ENCODE measurements around the gene RCBTB2.

Gene RCBTB2

DNA sequence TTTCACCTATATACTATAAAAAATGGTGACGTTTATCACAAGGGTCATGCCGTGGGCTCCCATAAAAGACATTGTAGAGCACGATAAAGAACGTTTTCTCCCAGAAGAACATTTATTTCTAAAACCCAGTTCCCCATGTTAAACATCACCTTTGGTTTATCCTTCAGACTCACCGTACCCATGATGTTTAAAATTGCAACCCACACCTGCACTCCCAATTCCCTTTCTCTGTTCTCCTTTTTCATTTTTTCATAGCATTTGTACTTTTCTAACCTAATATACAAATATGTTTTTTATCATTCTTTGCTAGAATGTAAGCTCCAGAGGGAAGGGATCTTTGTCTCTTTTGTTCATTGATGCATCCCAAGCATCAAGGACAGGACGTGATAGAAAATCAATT is 2.0 kb downstream of the RCBTB2 start:
- DNase-seq = no peak

DNA sequence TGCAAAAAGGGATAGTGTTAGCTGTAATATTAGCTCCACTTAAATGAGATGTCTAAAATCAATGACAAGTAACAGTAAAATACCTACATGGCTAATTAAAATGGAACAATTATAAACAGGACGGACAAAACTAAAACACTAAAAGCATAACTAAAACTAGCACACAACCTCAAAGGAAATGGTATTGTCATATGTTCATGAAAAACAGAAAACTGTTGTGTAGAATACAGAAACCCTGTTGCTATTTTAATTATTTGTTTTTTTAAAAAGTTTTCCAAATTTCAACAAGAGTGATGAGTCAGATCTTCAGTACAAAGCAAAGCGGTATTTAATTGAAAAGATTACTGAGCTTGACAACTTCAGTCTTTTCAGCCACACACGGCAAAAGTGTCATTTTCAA is 4.2 kb downstream of the RCBTB2 start:
- no peak for DNase-seq

DNA sequence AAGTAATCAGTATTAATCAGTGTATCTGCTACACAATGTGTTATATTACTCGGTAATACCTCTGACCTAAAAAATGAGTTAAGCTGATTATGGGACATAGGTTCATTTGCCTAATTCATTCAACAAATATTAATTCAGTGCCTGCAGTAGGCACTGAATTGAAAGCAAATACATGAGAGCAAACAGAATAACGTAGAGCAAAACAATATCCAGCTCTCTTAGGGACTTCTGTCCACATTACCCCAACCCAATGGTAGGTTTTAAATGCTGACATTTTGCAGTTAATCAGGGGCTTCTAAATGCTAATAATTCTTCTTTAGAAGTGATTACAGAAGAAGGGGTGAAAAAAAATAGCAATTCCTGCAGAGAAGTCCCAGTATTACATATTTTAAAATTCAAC is 4.9 kb downstream of the RCBTB2 start:
- no peak for DNase-seq

DNA sequence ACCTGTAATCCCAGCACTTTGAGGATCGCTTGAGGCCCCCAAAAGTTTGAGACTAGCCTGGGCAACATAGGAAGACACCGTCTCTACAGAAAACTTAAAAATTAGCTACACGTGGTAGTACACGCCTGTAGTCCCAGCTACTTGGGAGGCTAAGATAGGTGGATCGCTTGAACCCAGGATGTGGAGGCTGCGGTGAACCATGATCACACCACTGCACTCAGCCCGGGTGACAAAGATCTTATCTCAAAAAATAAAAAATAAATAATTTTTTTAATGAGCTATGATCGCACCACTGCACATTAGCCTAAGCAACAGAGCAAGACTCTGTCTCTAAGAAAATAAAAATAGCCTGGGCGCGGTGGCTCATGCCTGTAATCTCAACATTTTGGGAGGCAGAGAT is 6.6 kb downstream of the RCBTB2 start:
- no peak for DNase-seq

DNA sequence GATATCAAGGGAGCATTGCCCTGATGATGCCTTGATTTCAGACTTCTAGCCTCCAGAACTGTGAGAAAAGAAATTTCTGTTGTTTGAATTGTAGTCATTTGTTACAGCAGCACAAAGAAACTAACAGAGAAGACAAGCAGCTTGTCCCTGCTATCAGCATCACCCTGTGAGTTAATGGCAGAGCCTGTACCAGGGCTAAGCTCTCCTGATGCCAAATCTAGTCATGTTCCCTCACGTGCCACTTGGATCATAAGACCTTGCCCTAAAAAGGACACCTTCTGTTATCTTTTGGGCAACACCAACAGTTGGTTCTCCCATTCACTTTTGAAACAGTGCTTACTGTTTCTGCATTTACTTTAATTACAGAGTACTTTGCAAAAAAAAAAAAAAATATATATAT is 14.8 kb downstream of the RCBTB2 start:
- DNase-seq = no peak

DNA sequence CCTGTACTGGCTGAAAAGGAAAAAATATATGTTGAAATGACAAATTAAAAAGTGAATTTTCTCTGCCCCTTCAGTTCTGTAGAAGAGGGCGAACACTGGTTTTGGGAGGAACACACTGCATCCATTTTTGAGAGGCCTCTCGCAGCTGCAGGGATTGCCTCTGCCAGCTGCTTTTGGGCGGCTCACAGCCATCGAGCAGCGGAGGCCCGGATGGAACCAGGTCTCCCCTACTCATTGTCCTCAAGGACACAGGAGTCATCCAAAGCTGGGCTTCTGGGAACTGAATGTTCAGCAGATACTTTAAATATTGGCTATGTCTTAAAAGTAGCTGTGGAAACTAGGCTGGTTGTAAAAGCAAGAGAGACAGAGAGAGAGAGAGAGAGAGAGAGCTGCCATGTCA is 17.1 kb downstream of the RCBTB2 start:
- no peak for DNase-seq

DNA sequence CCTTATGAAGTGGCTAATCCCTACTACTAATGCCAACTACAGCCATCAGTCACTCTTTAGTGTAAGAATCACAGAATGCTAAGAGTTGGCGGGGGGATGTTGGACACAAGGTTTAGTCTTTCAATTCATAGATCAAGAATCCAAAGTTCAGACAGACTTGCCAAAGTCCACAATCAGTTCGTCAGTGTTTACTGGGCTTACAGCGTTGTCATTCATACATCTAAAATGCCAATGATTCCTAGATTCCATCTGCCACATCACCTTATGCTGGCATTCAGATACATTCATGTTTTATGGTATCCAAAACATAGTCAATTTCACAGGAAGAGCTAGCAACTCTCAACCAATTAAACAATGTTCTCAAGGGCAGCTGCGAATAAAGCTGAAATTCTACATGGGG is 18.1 kb downstream of the RCBTB2 start:
- no peak for DNase-seq

DNA sequence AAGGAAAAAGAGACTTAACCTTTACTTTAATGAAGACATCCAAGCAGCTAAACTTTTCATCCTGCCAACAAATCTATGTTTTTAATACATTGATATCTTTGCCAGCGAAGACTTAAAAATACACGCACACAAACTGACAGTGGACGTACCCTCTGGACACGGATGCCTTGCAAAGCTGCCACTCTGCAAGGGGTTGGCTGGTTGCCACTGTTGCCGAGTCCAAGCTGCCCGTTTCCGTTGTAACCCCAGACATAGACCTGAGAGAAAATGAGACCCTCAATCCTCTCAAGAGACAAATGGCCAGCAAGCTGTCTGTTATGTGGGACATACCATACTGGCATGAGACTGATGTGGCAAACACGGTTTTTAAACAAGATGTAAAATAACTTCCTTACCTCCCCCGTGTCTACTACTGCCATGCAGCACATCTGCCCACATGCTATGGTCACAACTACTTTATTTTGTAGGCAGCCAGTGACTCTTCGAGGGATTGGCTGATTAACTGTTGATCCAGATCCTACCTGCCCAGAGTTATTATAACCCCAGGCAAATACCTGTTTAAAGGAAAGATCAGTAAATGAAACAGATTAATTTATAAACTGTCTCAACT is 21.2 kb downstream of the RCBTB2 start:
- no peak for DNase-seq

DNA sequence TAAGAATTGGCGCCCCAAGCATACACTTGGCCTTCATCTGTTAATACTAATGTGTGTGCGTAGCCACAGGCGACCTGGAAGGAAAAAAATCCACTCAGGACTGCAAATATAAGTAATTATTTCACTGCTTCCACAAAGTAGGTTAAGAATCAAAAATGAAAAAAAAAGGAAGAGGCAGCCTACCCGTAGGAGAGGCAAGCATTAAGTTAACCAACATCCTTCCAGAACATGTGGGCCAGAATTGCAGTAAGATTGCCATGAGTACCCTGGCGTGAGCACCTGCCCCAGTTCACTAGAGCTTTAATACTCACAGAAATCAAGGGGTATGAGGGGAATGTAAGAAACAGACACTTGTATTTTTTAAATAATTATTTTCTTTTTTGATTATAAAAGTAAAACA is 22.2 kb downstream of the RCBTB2 start:
- DNase-seq = no peak

DNA sequence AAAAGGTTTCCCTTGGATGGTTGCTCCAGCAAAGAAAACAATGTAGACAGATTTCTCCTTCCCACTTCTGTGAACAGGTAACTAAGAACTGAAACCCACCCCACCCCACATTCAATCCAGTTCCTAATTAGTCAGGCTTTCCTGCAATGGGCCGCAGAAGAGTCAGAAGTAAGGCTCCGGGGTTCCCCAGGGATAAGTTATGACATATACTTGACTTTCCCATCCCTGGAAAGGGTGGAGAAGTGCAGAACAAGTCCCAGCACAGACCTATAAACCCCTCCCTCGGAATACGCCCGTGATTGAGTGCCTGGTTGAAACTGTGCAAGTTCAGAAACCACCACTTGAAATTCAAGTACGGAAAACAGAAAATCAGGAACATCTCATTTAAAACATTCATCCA is 24.9 kb downstream of the RCBTB2 start:
- DNase-seq = no peak

DNA sequence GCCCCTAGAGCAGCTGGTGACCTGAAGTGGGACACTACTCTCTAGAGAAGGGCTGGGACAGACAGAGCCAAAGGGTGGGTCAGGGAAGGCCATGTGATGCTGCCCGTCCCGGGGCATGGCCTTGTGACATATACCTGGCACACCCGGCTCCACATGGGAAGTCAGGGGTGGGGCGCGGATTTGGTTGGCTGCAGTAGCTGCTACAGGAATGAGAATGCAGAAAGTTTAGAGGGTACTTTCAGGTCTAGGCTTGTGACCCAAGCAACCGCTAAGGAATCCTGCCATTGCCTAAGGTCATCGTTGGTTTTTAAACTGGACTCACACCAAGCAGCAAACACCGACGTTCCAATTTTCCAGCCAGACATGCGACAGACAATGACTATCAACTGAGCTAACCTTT is 25.9 kb downstream of the RCBTB2 start:
- DNase-seq = no peak

DNA sequence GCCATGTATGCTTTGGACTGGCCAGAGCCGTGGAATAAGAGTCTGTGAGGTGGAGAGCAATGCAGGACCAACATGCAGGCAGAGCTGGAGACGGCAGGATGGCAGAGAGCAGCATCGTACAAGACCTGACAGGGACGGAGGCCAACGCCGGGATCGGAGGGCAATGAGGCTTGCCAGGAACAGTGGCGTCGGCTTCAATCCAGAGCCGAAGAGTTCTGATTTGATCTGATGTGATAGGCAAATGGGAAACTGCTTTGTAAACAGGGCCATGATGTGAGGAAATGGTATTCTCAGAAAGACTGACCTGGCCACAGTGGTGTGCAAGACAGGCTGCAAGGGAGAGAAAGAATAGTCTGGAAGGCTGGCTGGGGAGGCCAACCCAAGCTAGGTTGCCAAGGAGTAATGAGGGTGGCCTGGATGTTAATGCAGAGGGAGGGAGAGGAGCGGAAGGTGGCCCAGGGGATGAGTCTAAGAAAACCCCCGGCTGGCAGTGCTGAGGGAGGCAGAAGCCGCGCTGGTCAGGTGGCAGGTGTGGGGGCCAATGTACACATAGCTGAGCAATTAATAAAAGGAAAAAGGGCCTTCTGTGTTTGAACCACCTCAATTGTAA is 26.7 kb downstream of the RCBTB2 start:
- DNase-seq = no peak

DNA sequence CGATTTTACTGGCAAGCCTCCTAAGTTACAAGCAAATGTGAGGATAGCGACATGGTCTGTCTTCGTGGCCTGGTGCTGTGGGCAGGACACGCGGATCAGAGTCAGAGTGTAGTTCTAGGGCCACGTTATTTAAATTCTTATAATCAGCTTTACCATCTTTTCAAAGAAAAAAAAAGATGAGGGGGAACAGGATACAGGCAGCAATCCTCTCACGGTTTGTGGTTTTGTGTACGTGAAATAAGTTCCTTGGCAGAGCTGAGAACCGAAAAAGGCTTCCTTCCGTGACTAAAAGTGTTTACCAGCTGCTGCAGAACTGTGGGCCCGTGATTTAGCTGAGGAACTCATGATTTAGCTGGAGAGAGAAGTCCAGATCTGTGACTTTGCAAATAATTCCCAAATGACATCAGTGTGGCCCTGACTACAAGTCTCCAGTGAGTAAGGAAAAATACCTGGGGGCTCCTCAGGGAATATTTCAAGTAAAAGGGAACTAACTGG is 27.2 kb downstream of the RCBTB2 start:
- DNase-seq = peak; percentile 49

DNA sequence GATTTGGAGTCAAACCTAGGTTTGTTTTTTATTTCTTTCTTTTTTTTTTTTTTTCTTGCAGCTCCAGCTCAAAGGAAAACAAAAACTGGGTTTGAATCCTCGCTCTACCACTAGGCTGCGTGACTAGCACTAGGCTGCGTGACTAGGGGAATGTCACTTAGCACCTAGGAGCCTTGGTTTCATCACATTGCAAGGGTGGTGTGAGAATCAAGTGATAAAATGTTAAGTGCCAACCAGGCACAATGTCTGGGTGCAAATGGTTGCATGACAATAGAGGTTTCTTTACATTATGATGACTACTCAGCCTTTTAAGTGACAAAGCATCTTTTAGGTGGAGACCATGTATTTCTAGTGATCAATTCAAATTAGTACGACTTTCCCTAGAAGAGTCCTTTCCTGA is 27.9 kb downstream of the RCBTB2 start:
- no peak for DNase-seq

DNA sequence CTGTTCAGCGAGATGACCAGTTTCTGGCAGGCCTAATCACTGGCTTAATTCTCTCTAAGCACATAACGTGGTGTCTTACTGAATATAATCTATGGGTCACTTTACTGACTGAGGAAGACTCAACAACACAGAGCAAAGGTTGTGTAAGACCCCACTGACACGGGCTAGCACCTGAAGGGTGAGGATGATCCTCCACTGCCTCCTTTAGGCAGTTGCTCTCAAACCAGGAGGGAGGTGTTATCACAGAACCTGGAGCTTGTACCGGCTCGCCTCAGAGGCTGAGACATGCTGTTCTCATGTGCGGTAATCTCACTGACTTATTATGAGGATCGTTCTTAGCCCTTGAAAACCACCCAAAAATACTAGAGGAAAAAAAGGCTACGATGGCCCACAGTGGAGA is 28.3 kb downstream of the RCBTB2 start:
- no peak for DNase-seq

DNA sequence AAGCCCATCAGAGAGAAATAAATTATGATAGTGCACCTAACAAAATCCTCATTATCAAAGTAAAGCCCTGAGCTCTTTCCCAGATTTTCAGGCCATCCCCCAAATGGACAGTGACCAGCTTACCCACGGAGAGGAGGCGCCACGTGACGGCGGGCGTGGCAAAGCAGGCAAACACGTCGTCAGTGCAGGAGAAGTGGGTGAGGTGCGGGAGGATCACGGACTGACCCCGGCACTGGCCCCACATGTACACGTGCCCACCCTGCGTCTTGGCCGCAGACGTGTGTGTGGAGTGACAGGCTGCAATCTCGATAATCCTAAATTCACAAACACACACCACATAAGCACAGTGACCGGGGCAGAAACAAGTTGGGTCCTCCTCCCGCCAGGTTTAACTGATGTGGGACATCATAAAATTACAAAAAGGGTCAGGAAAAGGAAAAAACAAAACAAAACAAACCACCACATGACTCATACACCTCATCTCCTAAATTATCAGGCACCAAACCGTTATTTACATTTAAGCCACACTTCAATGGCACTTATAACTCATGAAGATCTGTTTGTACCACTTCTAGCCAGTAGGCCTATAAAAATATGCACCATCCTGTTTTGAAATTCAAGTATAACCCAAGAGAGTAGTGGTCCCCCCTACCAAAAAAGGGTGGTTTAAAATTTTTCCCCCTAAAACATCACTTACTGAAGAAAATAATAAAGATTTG is 30.1 kb downstream of the RCBTB2 start:
- DNase-seq = no peak

DNA sequence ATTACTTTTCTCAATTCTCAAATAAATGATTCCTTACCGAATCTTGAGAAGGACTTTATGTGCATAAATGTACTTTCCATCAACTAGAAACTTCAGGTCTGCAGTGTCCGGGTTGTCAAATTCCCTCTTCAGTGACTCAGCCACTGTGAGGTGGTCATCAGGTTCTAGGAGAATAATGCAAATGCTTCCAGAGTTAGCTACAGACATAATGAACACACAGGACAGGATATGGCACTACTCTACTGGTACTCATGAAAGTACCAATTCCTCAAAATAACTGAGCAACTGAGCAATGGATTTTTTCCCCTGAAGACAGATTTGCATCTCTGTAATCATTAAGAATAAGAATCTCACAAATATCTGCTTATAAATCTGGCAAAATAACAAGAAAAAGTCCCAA is 31.2 kb downstream of the RCBTB2 start:
- no peak for DNase-seq

DNA sequence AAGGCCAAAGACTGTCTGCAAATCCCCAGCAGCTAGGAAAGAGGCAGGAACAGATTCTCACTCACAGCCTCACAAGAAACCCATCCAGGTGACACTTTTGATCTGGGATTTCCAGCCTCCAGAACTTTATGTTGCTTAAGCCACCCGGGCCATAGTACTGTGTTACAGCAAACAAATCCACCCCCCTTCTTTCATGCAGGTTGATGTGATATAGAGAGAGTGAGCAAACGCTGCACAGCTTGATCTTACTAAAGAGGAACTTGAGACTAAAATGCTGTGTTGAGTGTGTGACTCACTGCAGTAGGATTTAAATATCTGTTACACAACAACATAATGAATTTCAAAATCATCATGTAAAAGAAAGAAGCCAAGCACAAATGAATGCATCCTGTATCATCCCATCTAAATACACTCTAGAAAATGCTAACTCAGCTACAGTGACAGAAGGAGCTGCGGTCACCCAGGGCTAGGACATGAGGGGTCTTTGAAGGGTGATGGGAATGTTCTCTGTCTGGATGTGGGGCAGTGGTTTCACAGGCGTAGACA is 32.2 kb downstream of the RCBTB2 start:
- peak; percentile 48 for DNase-seq

DNA sequence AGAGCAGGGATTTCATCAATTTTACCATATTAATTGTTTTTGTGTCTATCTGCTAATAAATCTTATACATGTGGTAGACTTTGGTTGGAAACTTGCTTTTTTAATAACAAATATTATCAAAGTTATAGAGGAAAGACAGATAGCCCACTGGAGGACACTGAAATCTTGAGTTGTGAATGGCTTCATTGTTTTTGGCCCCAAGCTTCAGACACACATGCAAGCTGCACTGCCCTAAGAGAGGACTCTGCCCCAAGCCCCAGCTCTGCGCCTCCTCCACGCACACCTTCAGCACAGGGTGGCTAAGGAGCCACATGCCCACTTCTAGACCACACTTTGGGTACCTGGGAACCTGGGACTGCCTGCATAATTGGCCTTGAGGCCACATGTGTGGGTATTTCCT is 35.2 kb downstream of the RCBTB2 start:
- no peak for DNase-seq

DNA sequence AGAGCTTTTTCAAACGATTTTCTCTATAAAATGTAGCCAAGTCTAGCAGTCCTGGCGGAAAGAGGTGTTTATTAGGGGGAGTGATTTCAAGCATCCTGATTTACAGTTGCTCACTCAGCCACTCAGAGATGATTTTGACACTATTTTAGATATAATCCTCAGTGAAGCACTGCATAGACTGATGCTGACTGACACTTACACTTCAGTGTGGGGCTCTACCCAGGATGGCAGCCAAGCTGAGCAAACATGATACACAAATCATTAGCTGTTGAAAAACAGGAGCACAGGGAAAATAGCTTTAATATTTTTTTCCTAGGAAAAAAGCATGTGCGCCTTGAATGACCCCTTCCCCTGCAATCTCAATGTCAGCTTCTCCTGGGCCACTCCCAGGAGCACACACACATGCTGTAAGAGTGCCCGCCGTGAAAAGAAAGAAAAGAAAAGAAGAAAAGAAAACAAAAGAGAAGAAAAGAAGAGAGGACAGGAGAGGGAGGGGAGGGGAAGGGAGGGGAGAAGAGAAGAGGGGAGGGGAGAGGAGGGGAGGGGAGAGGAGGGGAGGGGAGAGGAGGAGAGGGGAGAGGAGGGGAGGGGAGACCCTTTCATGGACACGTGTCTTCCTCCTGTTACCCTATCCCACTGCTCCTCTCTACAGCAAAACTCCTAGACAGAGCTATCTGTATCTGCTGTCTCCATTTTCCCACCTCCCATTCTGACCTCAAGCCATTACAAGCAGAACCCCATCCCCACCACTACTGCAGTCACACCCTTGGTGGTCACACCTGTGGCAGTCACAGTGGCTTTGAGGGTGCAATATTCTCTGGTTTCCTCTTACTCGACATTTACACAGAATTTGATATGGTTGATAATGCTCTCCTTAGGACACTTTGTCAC is 36.4 kb downstream of the RCBTB2 start:
- no peak for DNase-seq

DNA sequence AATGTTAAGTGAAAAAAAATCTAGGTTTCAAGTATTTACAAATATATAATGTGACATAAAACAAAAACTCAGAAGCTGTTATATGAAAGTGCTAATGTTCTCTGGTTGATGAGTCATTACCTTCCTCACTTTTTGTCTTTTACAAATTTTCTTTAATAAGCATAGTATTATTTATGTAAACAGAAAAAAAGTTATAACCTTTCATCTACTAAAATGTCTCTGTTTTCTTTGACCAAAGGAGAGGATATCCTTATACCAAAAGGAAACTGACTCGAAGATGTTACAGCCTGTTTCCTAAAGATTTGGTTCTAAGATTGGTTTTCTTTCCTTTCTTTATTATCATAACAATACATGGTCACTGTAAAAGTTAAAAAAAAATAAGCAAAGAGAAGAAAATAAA is 38.0 kb downstream of the RCBTB2 start:
- no peak for DNase-seq

DNA sequence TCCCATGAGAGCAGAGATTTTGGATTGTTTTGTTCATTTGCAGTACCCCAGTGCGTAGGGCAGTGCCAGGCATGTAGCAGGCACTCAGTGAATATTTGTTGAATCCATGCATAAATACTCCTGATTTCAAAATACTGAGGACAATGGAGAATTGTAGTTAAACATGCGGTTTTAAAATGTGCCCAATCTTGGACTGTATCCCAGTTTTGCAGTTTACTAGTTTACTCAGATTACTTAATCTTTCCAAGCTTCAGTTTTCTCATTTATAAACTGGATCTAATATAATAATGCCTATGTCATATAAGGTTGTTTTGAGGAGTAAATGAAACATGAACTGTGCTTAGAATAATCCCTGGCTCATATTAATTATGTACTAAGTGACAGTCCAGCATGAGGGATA is 39.0 kb downstream of the RCBTB2 start:
- DNase-seq = no peak
